Ureter (tissue), 1 donor: Measurements from ENCODE around the gene PTPN4. TPM values are rescaled to one million over a fixed set of nuclear protein-coding genes. Genes with fewer than 3 reads are reported as not detected.

Experiments
- DNase-seq: peaks from one replicate; pipeline ENCODE4 v3.0.0-alpha.2; 2020; ENCODE audit warnings: low spot score
- total RNA-seq: library from RNA; stranded (reverse); gene quantifications from one replicate; pipeline ENCODE4 v1.2.4, GENCODE V29; 2023
- donor health status: DM: yes; HTN: yes; CAD: no.

The PTPN4 gene
- total RNA-seq, 1 donor from 2014 or later = 48.7 TPM

DNA sequence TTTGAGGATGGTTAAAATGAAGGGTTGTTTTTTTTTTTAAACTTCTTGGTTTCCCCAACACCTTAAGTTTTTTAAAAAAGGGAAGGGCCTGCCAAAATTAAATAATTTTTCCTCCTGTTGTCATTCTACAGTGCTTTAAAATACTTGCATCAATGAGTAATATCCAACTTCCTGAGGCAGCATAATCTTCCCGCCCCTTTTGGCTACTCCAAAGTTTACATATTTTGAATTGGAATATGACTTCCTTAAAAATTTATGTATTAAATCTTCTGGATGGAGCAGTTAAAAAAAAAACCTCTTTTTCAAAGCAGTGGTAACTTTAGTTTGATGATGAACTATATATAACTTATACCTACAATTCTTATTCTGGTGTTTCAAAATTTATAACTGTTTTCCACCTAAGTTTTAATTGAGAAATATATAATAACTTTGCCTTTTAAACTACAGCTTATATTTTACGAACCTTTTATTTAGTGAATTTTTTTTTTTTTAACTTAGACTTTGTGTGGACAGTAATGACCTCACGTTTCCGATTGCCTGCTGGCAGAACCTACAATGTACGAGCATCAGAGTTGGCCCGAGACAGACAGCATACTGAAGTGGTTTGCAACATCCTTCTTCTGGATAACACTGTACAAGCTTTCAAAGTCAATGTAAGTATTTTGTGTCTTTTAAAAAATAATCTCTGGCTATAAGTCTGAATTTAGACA lies 49.8 kb downstream of the PTPN4 start:
- DNase-seq = no peak

DNA sequence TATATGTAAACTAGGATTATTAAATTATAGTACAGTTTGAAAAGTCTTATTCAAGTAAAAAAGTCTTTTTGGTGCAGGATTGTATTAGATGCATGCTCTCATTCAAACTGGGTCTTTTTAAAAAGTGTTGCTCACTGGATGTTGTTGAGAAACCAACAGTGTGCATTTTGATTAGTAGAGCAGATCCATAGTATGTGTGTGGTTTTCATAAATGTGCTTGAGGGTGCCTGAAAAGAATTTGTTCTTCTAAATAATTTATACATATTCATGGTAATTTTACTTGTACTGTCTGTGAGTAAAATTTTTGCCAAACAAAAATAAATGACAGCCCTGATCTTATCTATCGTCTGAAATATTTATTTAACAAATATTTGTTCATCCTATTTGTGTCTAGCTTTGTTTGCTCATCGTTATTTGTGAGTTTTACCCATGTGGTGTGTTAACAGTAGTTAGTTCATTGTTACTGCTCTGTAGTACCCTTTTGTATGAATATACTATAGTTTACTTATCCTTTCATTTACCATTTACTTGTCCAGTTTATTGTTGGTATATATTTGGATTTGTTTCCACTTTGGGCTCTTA lies 50.4 kb downstream of the PTPN4 start:
- no peak for DNase-seq

DNA sequence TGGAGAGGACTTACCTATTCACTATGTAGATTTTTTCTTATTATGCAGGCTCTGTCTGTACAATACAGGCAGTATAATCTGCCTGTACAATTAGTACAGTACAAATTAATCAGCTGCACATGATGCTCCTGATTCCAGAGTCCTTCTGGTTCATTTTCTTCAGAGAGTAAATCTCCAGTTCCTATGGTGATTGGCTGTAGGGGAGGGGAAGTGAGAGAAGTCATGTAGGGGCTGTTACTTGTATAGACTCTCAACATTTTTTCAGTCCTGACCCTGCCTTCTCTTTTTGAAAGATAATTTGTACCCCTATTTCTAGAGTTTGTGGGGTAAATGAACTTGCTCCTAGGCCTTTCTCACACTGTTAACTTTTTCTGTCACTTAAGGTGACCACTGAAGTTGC lies 54.5 kb downstream of the PTPN4 start:
- no peak for DNase-seq

DNA sequence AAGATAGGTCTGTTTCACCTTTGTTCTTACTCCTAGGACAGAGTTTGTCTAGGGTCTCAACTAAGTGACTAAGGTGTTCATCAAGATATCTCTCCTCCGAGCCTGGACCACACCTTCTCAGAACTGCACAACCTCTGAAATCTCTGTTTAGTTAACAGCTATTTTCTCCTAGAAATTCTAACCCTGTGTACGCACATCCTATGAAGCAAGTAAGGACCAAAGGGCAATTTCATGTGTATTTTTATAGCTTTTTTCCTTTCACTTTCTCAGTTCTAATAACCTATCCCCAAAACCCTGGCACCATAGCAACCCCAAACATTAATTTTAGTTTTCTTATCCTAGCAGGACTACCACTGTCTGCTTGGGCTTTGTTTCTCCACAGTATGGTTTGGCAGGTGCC lies 59.1 kb downstream of the PTPN4 start:
- DNase-seq = no peak

DNA sequence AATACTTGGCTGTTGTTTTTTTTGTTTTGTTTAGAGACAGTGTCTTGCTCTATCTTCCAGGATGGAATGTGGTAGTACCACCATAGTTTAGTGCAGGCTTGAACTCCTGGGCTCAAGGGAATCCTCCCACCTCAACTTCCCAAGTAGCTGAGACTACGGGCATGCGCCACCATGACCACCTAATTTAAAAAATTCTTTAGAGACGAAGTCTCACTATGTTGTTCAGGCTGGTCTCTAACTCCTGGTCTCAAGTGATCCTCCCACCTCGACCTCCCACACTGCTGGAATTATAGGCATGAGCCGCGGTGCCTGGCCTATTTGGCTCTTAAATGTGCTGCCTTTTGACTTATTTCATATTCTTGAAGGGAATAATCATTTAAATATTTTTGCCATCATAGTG lies 60.1 kb downstream of the PTPN4 start:
- DNase-seq = no peak

DNA sequence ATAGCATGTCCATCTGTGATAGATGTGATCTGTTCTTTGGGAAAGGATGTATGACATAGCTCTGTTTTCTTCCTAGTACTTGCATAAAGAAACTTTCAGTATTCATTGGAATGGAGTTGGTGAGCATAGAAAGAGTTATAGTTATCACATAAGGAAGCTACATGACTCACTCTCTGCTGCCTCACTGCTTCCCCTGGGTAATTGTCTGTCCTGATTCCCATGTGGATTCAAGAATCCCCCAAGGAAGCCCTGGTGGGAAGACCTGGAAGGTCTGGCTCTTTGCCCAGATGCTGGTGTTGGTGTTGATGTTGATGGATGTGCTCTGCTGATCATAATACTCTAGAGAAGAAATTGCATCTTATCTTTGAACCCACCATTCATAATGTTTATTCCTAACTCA lies 60.6 kb downstream of the PTPN4 start:
- DNase-seq = no peak

DNA sequence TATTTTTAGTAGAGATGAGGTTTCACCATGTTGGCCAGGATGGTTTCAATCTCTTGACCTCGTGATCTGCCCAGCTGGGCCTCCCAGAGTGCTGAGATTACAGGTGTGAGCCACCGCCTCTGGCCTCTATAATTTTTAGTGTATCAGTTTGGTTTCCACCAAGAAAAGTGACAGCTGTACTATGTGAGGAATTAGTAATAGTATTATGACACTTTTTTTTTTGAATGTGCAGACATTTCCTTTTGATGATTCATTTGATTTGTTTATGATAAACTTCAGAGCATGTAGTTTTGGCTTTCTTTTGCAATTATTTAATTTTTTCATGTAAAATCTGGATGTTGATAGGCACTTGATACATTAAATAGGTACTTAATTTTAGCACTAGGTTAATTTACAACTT lies 61.5 kb downstream of the PTPN4 start:
- no peak for DNase-seq

DNA sequence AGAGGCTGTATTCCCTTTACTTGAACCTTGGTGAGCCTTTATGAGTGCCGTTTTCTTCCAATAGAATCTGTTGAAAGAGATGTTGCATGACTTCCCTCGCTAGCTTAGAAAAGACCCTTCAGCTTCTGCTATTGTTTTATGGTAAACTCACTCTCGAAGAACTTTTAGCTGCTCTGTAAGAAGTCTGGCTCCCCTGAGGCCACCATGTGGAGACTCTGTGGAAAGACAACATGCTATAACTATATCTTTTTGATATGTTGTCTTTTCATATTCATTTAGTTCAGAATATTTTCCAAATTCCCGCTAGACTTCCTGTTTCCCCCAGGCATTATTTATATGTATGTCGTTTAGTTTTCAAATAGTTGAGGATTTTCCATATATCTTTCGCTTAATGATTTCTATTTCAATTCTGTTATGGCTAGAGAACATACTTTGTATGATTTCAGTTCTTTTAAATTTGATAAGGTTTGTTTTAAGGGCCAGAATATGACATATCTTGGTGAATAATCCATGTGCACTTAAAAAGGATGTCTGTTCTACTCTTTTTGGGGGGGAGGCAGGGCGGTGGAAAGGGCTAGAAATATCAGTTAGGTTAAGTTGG lies 64.1 kb downstream of the PTPN4 start:
- DNase-seq = no peak

DNA sequence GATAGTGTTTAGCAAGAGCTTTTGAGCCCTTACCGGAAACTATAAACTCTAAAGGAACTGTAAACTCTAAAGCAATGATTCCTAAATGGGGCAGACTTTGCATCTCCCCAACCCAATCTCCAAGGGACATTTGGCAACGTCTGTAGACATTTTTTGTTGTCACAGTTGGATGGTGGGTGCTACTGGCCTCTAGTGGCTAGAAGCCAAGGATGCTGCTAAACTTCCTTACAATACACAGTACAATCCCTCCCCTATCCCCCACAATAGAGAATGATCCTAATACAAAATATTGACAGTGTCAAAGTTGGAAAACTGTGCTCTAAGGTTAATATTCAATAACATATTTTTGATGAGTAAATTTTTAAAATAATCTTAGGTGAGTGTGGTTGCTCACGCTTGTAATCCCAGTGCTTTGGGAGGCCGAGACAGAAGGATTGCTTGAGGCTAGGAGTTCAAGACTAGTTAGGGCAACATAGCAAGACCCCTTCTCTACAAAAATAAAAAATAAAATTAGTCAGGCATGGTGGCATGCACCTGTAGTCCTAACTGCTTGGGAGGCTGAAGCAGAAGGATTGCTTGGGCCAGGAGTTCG lies 66.7 kb downstream of the PTPN4 start:
- DNase-seq = no peak

DNA sequence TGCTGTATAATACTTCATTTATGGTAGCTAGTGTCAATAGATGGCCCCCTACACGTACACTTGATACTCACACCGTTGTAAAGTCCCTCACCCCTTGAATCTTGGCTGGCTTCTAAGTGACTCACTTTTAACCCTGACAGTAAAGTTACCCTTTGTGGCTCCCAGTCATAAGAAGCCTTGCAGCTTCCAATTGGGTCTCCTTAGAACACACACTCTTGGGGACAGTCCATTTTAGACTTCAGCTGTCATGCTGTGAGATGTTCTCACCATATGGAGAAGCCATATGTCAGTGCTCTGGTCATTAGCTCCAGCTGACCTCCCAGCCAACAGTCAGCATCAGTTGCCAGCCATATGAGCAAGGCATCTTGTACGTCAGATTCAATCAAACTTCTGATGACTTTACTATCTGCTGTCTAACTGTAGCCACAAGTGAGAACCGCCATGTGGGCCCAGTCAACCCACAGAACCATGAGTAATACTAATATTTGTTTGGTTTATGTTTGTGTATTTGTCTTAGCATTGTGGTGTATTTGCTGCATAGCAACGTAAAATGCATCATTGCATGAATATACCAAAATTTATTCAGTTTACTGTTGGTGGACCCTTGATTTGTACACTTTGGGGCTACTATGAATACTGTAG lies 68.3 kb downstream of the PTPN4 start:
- no peak for DNase-seq

DNA sequence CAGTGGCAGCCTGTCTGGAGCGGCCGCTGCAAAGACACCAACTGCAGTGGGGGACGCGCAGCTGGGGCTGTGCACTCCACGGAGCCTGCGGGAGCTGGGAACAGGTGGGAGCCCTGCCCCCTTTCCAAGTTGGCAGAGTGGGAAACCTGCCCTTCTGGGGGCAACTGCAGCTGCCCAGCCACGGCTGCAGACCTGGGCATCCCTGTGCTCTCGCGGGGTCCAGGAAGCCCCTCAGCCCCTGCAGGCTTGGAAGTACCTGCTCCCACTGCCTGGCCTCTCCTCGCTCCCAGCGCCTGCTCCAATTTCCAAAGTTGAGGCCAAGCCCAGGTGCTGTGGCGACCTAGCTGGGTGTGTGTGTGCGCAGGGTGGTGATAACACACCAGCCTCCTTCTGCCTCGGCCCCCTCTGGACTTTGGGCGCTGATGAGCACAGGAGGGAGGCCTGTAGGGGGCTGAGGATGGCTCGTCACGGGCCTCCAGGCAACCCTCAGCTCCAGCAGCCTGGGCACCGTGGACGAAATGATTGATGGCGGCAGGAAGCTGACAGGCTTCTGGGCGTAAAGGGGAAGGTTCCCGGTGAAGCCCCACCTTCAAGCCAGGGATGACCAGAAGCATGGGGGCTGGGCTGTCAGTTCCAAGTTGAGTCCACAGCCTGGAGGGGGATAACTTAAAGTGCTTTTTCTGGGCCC lies 76.9 kb downstream of the PTPN4 start:
- no peak for DNase-seq

DNA sequence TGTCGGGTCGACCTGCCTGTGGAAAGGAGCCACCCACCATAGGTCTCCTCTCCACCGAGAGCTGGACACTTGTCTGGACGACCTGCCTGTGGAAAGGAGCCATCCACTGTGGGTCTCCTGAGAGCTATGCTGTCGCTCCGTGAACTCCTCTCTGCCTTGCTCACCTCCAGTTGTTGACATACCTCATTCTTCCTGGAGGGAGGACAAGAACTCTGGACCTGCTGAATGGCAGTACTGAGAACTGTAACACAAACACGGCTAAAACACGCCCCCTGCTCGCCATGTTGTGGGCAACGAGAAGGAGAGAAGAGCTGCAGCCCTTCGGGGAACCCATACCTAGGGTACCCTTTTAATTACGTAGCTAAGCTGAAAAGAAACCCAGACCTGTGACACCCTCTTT lies 77.6 kb downstream of the PTPN4 start:
- no peak for DNase-seq

DNA sequence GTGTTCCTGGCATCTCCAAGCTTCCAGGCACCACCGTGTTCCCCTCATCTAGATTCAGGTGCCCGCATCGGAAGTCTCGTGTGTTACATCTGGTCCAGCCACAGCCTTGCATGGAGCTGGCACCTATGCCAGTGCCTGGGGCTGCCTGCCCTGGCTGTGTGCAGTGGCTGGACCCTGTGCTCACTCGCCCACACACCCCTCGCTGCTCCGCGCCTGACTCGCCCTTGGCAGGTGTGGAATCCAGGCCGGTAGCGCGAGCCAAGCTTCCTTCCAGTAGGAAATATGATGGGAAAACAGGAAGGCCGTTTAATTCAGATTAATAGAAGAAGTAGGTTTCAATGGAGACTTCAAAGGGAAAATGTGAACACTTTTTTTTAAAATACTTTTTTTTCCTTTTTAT lies 78.0 kb downstream of the PTPN4 start:
- no peak for DNase-seq

DNA sequence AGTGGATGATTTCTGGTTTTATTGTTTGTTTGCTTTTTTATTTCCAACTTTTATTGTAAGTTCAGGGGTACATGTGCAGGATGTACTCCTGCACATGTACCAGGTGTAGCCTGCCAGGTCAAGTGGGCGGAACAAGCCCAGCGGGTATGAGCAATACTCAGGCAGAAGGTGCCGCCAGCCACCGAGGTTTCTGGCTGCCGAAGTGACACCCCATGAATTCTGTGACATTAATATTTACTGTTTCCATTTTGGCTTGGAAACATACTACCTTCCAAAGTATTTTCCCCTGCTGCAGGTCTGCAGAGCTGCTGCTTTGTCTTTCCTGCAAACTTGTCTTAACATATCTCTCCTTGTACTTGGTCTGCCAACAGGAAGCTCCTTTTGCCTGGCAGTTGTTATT lies 78.5 kb downstream of the PTPN4 start:
- DNase-seq = no peak

DNA sequence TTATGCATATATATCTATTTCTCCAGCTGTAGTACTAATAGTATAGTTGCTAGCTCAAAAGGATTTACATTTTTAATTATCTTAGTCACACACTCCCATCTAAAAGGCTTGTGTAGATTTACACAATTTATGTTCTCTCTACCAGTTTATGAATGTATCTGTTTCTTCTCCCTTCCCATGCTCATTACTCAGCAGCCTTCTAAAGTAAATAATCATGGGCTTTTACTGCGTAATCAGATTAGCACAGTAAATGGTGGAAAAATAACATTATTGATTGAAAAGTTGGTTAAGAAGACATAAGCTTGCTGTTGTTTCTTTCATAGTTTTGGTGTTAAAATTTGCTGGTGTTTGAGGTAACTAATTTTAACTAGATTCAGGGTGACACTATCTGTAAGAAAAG lies 81.8 kb downstream of the PTPN4 start:
- DNase-seq = no peak

DNA sequence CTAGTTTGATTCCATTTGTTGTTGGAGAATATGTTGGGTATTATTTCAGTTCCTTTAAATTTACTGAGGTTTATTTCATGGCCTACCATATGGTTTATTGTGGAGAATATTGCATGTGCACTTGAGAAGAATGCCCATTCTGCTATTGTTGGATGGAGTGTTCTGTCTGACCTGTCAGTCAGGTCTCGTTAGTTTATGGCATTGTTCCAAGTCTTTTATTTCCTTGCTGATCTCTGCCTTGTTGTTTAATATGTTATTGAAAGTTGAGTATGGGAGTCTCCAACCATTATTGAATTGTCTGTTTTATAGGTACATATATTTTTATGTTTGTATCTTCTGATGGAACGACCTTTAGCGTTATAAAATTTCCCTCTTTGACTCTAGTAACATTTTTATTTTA lies 86.3 kb downstream of the PTPN4 start:
- no peak for DNase-seq

DNA sequence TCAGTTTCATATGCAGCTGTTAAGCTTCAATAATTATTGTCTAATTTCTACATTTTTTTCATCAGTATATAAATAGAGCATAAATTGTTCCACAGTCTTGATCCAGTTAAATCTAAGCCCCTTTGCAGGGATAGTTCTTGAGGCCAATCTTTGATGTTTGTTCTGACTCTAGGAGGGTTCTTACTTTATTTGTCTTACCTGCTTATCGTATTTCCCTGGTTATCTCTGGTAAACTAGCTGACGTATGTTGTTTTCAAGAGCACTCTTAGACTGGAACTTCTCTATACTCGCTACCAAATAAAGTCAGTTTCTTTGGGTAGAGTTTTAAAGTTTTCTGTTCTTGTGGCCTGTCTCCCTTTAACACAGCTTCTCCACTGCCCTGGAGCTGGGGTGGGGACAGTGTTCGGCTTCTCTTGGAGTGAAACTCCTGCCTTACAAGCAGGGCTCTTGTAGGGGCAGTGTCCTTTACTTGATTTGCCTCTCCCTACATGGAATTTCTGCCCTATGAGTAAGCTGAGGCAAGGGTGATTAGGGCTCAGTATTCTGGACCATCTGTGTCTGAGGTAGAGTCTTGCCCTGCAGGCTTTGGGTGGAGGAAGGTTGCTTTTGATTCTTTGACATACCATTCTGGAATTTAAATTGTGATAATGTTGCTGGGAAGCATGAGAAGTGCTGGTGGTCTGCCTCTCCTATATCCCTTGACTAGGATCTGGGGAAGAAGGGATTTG lies 90.3 kb downstream of the PTPN4 start:
- no peak for DNase-seq

DNA sequence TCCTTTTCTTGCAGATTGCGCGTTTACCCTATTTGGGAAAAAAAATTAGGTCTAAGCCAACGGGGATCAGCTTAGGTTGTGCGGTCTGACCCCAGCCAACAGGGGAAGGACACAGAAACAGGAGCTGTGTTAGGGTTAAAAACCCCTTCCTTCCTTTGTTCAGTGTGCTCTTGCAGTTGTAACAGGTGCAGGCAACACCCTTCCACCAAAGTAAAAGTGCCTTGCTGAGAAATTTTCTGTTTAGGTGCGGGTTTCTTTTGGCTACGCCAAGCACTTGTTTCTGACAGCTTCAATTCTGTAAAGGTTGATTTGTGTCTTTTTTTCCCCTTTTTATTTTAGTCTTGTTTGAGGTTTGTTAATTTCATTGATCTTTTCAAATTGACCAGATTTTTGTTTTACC lies 92.5 kb downstream of the PTPN4 start:
- DNase-seq = no peak

DNA sequence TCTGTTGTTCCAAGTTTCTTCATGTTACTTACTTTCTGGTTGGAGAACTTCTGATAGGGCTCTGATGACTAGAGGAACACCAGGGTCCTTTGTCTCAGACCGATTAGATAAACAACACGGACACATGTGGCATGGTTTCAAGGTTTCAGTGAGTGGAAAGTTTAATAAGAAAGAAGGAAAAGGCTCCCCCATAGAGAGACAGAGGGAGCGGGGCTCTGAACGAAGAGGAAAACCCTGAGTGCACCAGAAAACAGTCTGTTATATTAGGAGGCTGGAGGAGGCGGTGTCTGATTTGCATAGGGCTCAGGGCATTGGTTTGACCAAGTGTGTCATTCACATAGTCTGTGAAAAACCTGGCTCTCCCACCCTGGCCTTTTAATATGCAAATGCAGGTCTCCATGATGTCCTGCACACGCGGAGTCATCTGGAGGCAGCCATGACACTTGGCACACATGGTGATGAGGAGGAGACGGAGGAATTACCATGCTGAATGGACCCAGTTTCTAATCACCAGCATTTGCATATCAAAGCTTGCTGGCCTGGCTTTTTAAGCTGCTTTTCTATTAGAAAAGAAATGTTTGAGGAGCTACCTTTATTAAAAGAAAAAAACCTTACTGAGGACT lies 94.2 kb downstream of the PTPN4 start:
- DNase-seq = no peak

DNA sequence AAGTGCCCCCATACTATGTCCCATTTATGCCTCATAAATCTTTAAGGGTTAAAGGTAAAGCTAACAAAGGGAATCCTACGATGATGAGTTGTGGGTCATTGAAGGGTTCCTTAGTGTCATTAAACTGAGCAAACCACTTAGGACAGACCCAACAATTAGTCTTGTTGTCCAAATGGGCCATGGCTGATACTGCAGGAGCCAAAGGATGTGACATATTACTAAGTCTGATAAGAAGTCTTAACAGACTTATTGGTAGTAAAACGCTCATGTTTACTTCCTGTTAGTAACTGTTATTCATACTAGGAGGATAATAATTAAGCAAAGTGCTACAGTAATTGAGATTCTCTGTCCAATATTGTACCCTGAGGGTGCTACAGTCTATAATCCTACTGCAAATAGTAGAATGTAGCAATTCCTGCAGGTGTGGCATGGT lies 96.8 kb downstream of the PTPN4 start:
- no peak for DNase-seq

DNA sequence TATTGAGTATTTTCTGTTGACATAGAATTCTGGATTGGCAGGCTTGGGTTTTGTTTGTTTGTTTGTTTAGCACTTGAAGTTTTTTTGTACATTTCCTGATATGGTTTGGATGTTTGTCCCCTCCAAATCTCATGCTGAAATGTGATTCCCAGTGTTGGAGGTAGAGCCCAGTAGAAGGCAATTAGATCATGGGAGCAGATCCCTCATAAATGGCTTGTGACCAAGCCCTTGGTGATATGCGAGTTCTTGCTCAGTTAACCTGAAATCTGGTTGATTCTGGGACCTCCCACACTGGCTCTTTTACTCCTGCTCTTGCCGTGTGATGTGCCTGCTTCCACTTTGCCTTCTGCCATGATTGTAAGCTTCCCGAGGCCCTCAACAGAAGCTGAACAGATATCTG lies 98.0 kb downstream of the PTPN4 start:
- no peak for DNase-seq
